IPS-15b (cell line): Measurements from ENCODE around the gene FKBP10.

Experiments
- H3K27me3 ChIP-seq: one replicate; pipeline ENCODE4 v1.6.1; 2013; ENCODE audit warnings: low read length; ENCODE audit not compliant: control insufficient read depth, insufficient read depth
- H3K36me3 ChIP-seq: one replicate; pipeline ENCODE4 v1.6.1; 2013; ENCODE audit warnings: low read length; ENCODE audit not compliant: control insufficient read depth, insufficient read depth
- H3K4me1 ChIP-seq: one replicate; pipeline ENCODE4 v1.6.1; 2013; ENCODE audit warnings: mild to moderate bottlenecking, low read length; ENCODE audit not compliant: control insufficient read depth, insufficient read depth
- H3K4me3 ChIP-seq: one replicate; pipeline ENCODE4 v1.5.1; 2013; ENCODE audit warnings: low read depth, low read length
- H3K9ac ChIP-seq: one replicate; pipeline ENCODE4 v1.6.1; 2013; ENCODE audit warnings: low read depth, mild to moderate bottlenecking, low read length
- H3K9me3 ChIP-seq: one replicate; pipeline ENCODE4 v1.6.1; 2013; ENCODE audit warnings: mild to moderate bottlenecking, low read length; ENCODE audit not compliant: control insufficient read depth, insufficient read depth

FKBP10 gene

GRCh38 chr17:41785859-41786226, 27.0 kb upstream of the FKBP10 start:
- H3K27me3 ChIP-seq = peaks cover 11% of the 10 kb centered on the region
- H3K4me3 ChIP-seq = peak overlapping the region; percentile 67

GRCh38 chr17:41786227-41787020, 26.4 kb upstream of the FKBP10 start, which contains the start of gene JUP:
JUP (minus strand) TSS chr17:41786711; CDS start chr17:41771854, 14,857 bp downstream.
- H3K9ac ChIP-seq = peak within 1 kb of the TSS; percentile 60
- no peaks in the 10 kb centered on the region for H3K9me3 ChIP-seq
- peaks cover 11% of the 10 kb centered on the region for H3K27me3 ChIP-seq
- H3K4me3 ChIP-seq = peak within 1 kb of the TSS; percentile 67
- H3K36me3 ChIP-seq = no peaks in the 10 kb centered on the region
- peaks cover 15% of the 10 kb centered on the region for H3K4me1 ChIP-seq

More at GRCh38 chr17:41785859-41786226, 27.0 kb upstream of the FKBP10 start:
- peak overlapping the region; percentile 60 for H3K9ac ChIP-seq
- H3K9me3 ChIP-seq = no peaks in the 10 kb centered on the region
- no peaks in the 10 kb centered on the region for H3K36me3 ChIP-seq
- H3K4me1 ChIP-seq = peaks cover 15% of the 10 kb centered on the region

- Histone ChIP-seq H3K4me3 (peak overlapping the region; percentile 38), H3K27me3 (peaks cover 16% of the 10 kb centered on the region), H3K9ac (no peak overlapping the region), H3K4me1 (peaks cover 13% of the 10 kb centered on the region), H3K36me3 (no peaks in the 10 kb centered on the region), H3K9me3 (no peaks in the 10 kb centered on the region)
Measured at GRCh38 chr17:41787021-41787418, 25.8 kb upstream of the FKBP10 start.

- Histone ChIP-seq H3K27me3 (peaks cover 48% of the 10 kb centered on the region), H3K9ac (no peak overlapping the region), H3K9me3 (no peaks in the 10 kb centered on the region), H3K4me1 (peaks cover 8% of the 10 kb centered on the region), H3K4me3 (peak overlapping the region; percentile 43), H3K36me3 (no peaks in the 10 kb centered on the region)
Measured at GRCh38 chr17:41792845-41793783, 19.7 kb upstream of the FKBP10 start.

- no peak overlapping the region for H3K9ac ChIP-seq
- no peak overlapping the region for H3K4me3 ChIP-seq
- peaks cover 46% of the 10 kb centered on the region for H3K27me3 ChIP-seq
- H3K9me3 ChIP-seq = no peaks in the 10 kb centered on the region
- H3K4me1 ChIP-seq = peaks cover 8% of the 10 kb centered on the region
- H3K36me3 ChIP-seq = no peaks in the 10 kb centered on the region
Measured at GRCh38 chr17:41793784-41794539, 18.8 kb upstream of the FKBP10 start.

GRCh38 chr17:41794540-41794975, 18.2 kb upstream of the FKBP10 start:
- H3K27me3 ChIP-seq = peaks cover 41% of the 10 kb centered on the region
- H3K36me3 ChIP-seq = no peaks in the 10 kb centered on the region
- H3K4me3 ChIP-seq = no peak overlapping the region
- no peaks in the 10 kb centered on the region for H3K9me3 ChIP-seq
- H3K9ac ChIP-seq = no peak overlapping the region
- H3K4me1 ChIP-seq = peaks cover 8% of the 10 kb centered on the region

GRCh38 chr17:41796121-41796895, 16.5 kb upstream of the FKBP10 start:
- Histone ChIP-seq H3K9ac (no peak overlapping the region), H3K27me3 (peaks cover 38% of the 10 kb centered on the region), H3K36me3 (no peaks in the 10 kb centered on the region), H3K9me3 (no peaks in the 10 kb centered on the region), H3K4me3 (no peak overlapping the region), H3K4me1 (peaks cover 11% of the 10 kb centered on the region)

- peaks cover 11% of the 10 kb centered on the region for H3K4me1 ChIP-seq
- peaks cover 30% of the 10 kb centered on the region for H3K27me3 ChIP-seq
- H3K9ac ChIP-seq = no peak overlapping the region
- H3K36me3 ChIP-seq = no peaks in the 10 kb centered on the region
- no peak overlapping the region for H3K4me3 ChIP-seq
- no peaks in the 10 kb centered on the region for H3K9me3 ChIP-seq
Measured at GRCh38 chr17:41797377-41797776, 15.4 kb upstream of the FKBP10 start.

GRCh38 chr17:41799366-41799765, 13.4 kb upstream of the FKBP10 start:
- Histone ChIP-seq H3K27me3 (peaks cover 19% of the 10 kb centered on the region), H3K4me1 (peaks cover 8% of the 10 kb centered on the region), H3K4me3 (no peak overlapping the region), H3K36me3 (no peaks in the 10 kb centered on the region), H3K9me3 (no peaks in the 10 kb centered on the region), H3K9ac (no peak overlapping the region)

GRCh38 chr17:41800601-41801373, 12.0 kb upstream of the FKBP10 start:
- Histone ChIP-seq H3K9me3 (no peaks in the 10 kb centered on the region), H3K36me3 (no peaks in the 10 kb centered on the region), H3K9ac (no peak overlapping the region)

More at GRCh38 chr17:41800601-41801373, 12.0 kb upstream of the FKBP10 start:
- peaks cover 8% of the 10 kb centered on the region for H3K27me3 ChIP-seq
- peak overlapping the region; percentile 45 for H3K4me3 ChIP-seq
- H3K4me1 ChIP-seq = peaks cover 6% of the 10 kb centered on the region
